ENCODE measurements around the gene EVA1C. TPM values are rescaled to one million over a fixed set of nuclear protein-coding genes. Genes with fewer than 3 reads are reported as not detected.

Gene EVA1C
- total and polyA plus RNA-seq, 2 experiments from 2014 or later: 4.6 to 6.9 TPM

DNA sequence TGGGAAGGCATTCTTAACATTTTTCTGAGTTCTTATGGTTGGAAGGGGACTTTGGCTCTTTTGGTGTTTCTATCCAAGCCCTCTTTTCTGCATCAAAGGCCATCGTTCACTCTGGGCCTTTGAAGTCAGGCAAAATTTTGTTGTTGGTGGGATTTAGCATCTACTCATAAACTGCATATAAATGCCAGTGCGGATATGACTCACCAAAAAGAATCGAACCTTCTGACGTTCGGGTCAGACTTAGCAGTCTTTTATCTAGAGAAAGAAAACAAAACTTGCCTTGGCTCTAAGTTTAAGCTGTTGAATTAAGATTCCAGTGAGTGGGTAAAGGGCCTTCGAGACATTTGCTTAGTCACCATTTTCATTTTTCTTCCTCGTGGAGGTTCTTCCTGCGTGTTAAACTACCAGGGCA lies 51.4 kb downstream of the EVA1C start:
- no peaks in the 10 kb centered on the region for H3K9me2 ChIP-seq (ENCODE audit: insufficient read depth)
- ATAC-seq: no peak
- H2AFZ ChIP-seq: no peak overlapping the region
- Mint-ChIP-seq H3K4me3 (no peak overlapping the region), H3K27me3 (ENCODE audit: insufficient read depth, low read depth, poor library complexity) (no peaks in the 10 kb centered on the region), H3K27ac (no peak overlapping the region), H3K9me3 (peaks cover 25% of the 10 kb centered on the region), H3K4me1 (peaks cover 11% of the 10 kb centered on the region), H3K36me3 (ENCODE audit: low read depth) (peaks cover 32% of the 10 kb centered on the region)
- no peaks in the 10 kb centered on the region for H3F3A ChIP-seq (replicated peaks; ENCODE audit: low read depth)
- H3K27me3 ChIP-seq (ENCODE audit: insufficient read depth): no peaks in the 10 kb centered on the region
- no peak for DNase-seq (ENCODE audit: low spot score)
- H3K27ac ChIP-seq (ENCODE audit: low read depth): no peak overlapping the region
- TF ChIP-seq ZNF114 (CRISPR knock-in tag; IDR thresholded peaks at IDR 0.05) (no peak), EZH2 (IDR thresholded peaks at IDR 0.05; ENCODE audit: low read depth, unreplicated experiment) (no peak), STAT1 (IDR thresholded peaks at IDR 0.05; ENCODE audit: unreplicated experiment) (no peak), POLR2AphosphoS5 (IDR thresholded peaks at IDR 0.05; ENCODE audit: low read depth) (no peak), CREB1 (CRISPR knock-in tag; IDR thresholded peaks at IDR 0.05; ENCODE audit: low read depth) (no peak), ZNF331 (CRISPR knock-in tag; IDR thresholded peaks at IDR 0.05; ENCODE audit: low read depth) (no peak), JUNB (IDR thresholded peaks at IDR 0.05; ENCODE audit: unreplicated experiment) (no peak), EZH2phosphoT487 (IDR thresholded peaks at IDR 0.05; ENCODE audit: unreplicated experiment) (no peak), NANOG (IDR thresholded peaks at IDR 0.05; ENCODE audit: borderline replicate concordance) (no peak)
- TF ChIP-seq, protein P1, sequence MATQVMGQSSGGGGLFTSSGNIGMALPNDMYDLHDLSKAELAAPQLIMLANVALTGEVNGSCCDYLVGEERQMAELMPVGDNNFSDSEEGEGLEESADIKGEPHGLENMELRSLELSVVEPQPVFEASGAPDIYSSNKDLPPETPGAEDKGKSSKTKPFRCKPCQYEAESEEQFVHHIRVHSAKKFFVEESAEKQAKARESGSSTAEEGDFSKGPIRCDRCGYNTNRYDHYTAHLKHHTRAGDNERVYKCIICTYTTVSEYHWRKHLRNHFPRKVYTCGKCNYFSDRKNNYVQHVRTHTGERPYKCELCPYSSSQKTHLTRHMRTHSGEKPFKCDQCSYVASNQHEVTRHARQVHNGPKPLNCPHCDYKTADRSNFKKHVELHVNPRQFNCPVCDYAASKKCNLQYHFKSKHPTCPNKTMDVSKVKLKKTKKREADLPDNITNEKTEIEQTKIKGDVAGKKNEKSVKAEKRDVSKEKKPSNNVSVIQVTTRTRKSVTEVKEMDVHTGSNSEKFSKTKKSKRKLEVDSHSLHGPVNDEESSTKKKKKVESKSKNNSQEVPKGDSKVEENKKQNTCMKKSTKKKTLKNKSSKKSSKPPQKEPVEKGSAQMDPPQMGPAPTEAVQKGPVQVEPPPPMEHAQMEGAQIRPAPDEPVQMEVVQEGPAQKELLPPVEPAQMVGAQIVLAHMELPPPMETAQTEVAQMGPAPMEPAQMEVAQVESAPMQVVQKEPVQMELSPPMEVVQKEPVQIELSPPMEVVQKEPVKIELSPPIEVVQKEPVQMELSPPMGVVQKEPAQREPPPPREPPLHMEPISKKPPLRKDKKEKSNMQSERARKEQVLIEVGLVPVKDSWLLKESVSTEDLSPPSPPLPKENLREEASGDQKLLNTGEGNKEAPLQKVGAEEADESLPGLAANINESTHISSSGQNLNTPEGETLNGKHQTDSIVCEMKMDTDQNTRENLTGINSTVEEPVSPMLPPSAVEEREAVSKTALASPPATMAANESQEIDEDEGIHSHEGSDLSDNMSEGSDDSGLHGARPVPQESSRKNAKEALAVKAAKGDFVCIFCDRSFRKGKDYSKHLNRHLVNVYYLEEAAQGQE (IDR thresholded peaks at IDR 0.05; ENCODE audit: unreplicated experiment): no peak
- TF ChIP-seq, protein P2, sequence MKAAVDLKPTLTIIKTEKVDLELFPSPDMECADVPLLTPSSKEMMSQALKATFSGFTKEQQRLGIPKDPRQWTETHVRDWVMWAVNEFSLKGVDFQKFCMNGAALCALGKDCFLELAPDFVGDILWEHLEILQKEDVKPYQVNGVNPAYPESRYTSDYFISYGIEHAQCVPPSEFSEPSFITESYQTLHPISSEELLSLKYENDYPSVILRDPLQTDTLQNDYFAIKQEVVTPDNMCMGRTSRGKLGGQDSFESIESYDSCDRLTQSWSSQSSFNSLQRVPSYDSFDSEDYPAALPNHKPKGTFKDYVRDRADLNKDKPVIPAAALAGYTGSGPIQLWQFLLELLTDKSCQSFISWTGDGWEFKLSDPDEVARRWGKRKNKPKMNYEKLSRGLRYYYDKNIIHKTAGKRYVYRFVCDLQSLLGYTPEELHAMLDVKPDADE (IDR thresholded peaks at IDR 0.05): no peak
- TF ChIP-seq, protein P3, sequence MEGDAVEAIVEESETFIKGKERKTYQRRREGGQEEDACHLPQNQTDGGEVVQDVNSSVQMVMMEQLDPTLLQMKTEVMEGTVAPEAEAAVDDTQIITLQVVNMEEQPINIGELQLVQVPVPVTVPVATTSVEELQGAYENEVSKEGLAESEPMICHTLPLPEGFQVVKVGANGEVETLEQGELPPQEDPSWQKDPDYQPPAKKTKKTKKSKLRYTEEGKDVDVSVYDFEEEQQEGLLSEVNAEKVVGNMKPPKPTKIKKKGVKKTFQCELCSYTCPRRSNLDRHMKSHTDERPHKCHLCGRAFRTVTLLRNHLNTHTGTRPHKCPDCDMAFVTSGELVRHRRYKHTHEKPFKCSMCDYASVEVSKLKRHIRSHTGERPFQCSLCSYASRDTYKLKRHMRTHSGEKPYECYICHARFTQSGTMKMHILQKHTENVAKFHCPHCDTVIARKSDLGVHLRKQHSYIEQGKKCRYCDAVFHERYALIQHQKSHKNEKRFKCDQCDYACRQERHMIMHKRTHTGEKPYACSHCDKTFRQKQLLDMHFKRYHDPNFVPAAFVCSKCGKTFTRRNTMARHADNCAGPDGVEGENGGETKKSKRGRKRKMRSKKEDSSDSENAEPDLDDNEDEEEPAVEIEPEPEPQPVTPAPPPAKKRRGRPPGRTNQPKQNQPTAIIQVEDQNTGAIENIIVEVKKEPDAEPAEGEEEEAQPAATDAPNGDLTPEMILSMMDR (conservative IDR thresholded peaks at IDR 0.05; ENCODE audit: low read depth in 2 of 2): no peak
- TF ChIP-seq, protein P4, sequence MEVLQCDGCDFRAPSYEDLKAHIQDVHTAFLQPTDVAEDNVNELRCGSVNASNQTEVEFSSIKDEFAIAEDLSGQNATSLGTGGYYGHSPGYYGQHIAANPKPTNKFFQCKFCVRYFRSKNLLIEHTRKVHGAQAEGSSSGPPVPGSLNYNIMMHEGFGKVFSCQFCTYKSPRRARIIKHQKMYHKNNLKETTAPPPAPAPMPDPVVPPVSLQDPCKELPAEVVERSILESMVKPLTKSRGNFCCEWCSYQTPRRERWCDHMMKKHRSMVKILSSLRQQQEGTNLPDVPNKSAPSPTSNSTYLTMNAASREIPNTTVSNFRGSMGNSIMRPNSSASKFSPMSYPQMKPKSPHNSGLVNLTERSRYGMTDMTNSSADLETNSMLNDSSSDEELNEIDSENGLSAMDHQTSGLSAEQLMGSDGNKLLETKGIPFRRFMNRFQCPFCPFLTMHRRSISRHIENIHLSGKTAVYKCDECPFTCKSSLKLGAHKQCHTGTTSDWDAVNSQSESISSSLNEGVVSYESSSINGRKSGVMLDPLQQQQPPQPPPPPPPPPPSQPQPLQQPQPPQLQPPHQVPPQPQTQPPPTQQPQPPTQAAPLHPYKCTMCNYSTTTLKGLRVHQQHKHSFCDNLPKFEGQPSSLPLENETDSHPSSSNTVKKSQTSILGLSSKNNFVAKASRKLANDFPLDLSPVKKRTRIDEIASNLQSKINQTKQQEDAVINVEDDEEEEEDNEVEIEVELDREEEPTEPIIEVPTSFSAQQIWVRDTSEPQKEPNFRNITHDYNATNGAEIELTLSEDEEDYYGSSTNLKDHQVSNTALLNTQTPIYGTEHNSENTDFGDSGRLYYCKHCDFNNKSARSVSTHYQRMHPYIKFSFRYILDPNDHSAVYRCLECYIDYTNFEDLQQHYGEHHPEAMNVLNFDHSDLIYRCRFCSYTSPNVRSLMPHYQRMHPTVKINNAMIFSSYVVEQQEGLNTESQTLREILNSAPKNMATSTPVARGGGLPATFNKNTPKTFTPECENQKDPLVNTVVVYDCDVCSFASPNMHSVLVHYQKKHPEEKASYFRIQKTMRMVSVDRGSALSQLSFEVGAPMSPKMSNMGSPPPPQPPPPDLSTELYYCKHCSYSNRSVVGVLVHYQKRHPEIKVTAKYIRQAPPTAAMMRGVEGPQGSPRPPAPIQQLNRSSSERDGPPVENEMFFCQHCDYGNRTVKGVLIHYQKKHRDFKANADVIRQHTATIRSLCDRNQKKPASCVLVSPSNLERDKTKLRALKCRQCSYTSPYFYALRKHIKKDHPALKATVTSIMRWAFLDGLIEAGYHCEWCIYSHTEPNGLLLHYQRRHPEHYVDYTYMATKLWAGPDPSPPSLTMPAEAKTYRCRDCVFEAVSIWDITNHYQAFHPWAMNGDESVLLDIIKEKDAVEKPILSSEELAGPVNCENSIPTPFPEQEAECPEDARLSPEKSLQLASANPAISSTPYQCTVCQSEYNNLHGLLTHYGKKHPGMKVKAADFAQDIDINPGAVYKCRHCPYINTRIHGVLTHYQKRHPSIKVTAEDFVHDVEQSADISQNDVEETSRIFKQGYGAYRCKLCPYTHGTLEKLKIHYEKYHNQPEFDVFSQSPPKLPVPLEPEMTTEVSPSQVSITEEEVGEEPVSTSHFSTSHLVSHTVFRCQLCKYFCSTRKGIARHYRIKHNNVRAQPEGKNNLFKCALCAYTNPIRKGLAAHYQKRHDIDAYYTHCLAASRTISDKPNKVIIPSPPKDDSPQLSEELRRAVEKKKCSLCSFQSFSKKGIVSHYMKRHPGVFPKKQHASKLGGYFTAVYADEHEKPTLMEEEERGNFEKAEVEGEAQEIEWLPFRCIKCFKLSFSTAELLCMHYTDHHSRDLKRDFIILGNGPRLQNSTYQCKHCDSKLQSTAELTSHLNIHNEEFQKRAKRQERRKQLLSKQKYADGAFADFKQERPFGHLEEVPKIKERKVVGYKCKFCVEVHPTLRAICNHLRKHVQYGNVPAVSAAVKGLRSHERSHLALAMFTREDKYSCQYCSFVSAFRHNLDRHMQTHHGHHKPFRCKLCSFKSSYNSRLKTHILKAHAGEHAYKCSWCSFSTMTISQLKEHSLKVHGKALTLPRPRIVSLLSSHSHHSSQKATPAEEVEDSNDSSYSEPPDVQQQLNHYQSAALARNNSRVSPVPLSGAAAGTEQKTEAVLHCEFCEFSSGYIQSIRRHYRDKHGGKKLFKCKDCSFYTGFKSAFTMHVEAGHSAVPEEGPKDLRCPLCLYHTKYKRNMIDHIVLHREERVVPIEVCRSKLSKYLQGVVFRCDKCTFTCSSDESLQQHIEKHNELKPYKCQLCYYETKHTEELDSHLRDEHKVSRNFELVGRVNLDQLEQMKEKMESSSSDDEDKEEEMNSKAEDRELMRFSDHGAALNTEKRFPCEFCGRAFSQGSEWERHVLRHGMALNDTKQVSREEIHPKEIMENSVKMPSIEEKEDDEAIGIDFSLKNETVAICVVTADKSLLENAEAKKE (CRISPR knock-in tag; IDR thresholded peaks at IDR 0.05): no peak
- H3K36me3 ChIP-seq (ENCODE audit: insufficient read depth): 0 out of 2 replicates have a peak, but pooled peaks cover 4% of the 10 kb centered on the region
- H3K4me3 ChIP-seq: no peak overlapping the region
- no peaks in the 10 kb centered on the region for H3K79me2 ChIP-seq (replicated peaks; ENCODE audit: insufficient read depth)
- H4K20me1 ChIP-seq (replicated peaks; ENCODE audit: insufficient read depth): no peaks in the 10 kb centered on the region
- H3K4me2 ChIP-seq: no peak overlapping the region
- H3K4me1 ChIP-seq (ENCODE audit: insufficient read depth): 0 out of 2 replicates have a peak, but pooled peaks cover 6% of the 10 kb centered on the region
